T-helper 1 cell treated with Interleukin-12 subunit alpha and Interleukin-12 subunit beta and Interleukin-4 antibody, amounts not matched to agents 30 ng/mL and 1 ng/mL, for 36 hours (primary cell): Measurements from ENCODE around the gene FAM185A. TPM values are rescaled to one million over a fixed set of nuclear protein-coding genes. Genes with fewer than 3 reads are reported as not detected.
"Not testable (repeated sequence)": the region's sequence is repeated elsewhere in the genome, so short reads cannot be mapped to it uniquely, and the experiment has no call there.

ENCODE experiments used
- intact Hi-C: fragments of 100-400 bp; cut with micrococcal nuclease; formaldehyde crosslinking; loops from one replicate; pipeline ENCODE4 v1.15.1; 2024
- total RNA-seq: library from RNA; stranded (reverse); gene quantifications from 2 replicates; pipeline ENCODE4 v1.2.3, GENCODE V29; 2022

The FAM185A gene
- 6.7 and 7.0 TPM in 2 replicates for total RNA-seq

GRCh38 chr7:102748605-102749444, at the start of gene FAM185A:
TSS of gene FAM185A (plus strand) at chr7:102748999. CDS start at chr7:102749208, 209 bp downstream.
- intact Hi-C loops, result loop anchor here (1.0 to 10.0 kb wide), 6 partner anchors 284 to 1458 kb away; partner anchors contain the start of genes ALKBH4, DNAJC2, FBXL13 and LRWD1

DNA sequence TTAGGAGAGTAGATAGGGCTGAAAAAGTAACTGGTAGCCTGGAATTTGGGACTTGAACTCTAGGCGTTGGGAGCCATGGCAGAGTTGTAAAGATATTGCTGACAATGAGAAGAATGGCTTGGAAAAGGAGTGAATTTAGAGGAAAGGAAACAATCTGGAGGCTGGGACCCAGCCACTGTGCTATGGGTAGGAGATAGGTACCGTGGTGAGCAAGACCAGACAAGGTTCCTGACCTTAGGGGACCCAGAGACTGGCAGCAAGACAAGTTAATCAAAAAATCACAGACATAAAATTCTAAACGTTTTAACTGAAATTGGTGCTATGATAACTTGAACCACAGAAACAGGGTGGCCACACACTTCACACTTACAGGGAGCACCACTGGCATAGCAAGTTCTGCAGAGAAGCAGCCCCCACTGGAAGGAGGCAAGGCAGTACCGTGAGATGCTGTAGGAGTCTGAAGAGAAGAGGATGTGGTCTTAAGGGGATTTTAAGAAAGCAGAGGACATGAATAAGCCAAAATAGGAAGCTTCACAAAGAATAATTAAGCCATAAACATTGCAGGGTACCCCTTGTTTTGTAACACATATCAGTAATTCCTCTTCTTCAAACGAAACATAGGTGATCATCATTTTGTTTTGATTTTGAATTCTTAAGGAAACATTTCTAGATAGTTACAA, 35.6 kb upstream of the FAM185A start:
- intact Hi-C loops, result not testable (repeated sequence)

- intact Hi-C loops, result not testable (repeated sequence)
Observed at GRCh38 chr7:102713691-102714080, 35.1 kb upstream of the FAM185A start.

GRCh38 chr7:102714774-102715522, 33.9 kb upstream of the FAM185A start:
- intact Hi-C loops, result not testable (repeated sequence)

DNA sequence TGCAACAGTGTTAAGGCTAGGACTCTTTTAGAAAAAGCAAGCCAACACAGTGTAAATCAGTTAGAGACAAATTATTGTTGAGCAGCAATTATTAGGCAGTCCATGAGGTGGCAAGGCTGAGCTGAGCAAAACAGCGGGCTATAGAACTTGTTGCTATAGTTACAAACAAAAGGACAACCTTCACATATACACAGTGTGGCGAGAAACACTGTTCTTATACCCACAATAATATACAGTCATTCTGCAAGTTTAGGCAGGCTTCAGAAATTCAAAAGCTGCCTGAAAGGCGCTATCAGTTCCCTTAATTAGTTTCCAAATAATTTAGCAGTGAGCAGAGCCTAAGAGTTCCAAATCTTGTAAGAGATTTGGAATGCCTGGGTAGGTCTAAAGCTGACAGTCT, 33.1 kb upstream of the FAM185A start:
- intact Hi-C loops, result not testable (repeated sequence)

- intact Hi-C loops, result not testable (repeated sequence)
Observed at GRCh38 chr7:102718491-102718890, 30.3 kb upstream of the FAM185A start.

GRCh38 chr7:102726170-102726569, 22.6 kb upstream of the FAM185A start:
- intact Hi-C loops, result not testable (repeated sequence)

- intact Hi-C loops, result not testable (repeated sequence)
Observed at GRCh38 chr7:102729670-102730069, 19.1 kb upstream of the FAM185A start.

- intact Hi-C loops, result not testable (repeated sequence)
Observed at GRCh38 chr7:102730431-102730830, 18.4 kb upstream of the FAM185A start.

- intact Hi-C loops, result loop anchor here (10.0 kb wide), 1 partner anchor 277 kb away; the partner anchor contains the start of genes ALKBH4 and LRWD1
Observed at GRCh38 chr7:102742002-102742771, 6.6 kb upstream of the FAM185A start.

- intact Hi-C loops, result loop anchor here (10.0 kb wide), 1 partner anchor 279 kb away; the partner anchor contains the start of genes ALKBH4 and LRWD1
Observed at GRCh38 chr7:102743861-102744260, 4.9 kb upstream of the FAM185A start.

- intact Hi-C loops, result loop anchor here (5.0 to 10.0 kb wide), 3 partner anchors 281 to 1462 kb away; partner anchors contain the start of genes ALKBH4, LRWD1 and ORC5
Observed at GRCh38 chr7:102745494-102746288, 3.1 kb upstream of the FAM185A start.

GRCh38 chr7:102749445-102749786, 617 bp downstream of the FAM185A start:
- intact Hi-C loops, result loop anchor here (5.0 to 10.0 kb wide), 3 partner anchors 285 to 1458 kb away; partner anchors contain the start of genes ALKBH4, LRWD1 and ORC5

GRCh38 chr7:102758227-102758626, 9.4 kb downstream of the FAM185A start:
- intact Hi-C loops, result loop anchor here (1.0 kb wide), 1 partner anchor 304 kb away; no protein-coding TSS in a partner anchor

DNA sequence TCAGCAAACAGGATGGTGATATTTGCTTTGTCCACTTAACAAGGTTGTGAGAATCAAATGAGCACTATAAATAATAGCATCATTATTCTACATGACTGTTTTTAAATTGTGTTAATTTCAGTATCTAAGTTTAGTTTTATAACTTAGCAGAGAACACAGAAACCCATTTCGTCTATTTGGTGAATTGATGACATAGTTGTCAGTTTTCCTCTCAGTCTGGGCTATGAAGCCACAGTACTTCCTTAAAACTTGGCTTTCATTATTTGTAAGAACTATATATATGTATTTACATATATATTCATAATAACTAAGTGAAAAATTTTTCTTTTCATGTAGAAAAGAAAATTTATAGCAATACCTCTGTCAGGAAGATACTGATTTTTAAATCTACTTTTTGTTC, 11.1 kb downstream of the FAM185A start:
- intact Hi-C loops, result not testable (repeated sequence)

DNA sequence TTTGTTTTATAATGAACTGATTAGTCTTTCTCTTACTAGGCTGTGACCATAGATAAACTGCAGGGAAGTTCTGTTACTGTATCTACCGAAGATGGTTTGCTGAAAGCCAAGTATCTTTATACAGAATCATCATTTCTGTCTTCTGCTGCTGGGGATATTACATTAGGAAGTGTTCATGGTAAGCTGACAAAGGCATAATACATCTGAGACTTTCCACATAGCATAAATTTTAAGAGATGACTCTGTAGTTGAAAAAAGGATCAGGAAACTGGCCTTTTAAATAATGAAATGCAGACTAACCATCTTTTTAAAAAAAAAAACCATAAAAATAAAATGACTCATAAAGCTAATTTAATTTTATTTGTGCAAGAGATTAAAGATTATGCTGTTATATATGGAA, 12.4 kb downstream of the FAM185A start:
- intact Hi-C loops, result not testable (repeated sequence)

GRCh38 chr7:102763295-102763905, 14.6 kb downstream of the FAM185A start:
- intact Hi-C loops, result not testable (repeated sequence)

GRCh38 chr7:102769657-102770192, 20.9 kb downstream of the FAM185A start:
- intact Hi-C loops, result not testable (repeated sequence)

GRCh38 chr7:102770467-102770866, 21.7 kb downstream of the FAM185A start:
- intact Hi-C loops, result not testable (repeated sequence)
